Activated CD8-positive, alpha-beta memory T cell treated with anti-CD3 and anti-CD28 coated beads, Interleukin-2, amount 50 U/mL, for 24 hours (primary cell): ENCODE results near the gene MAP3K20.
"Not testable (repeated sequence)": the region's sequence is repeated elsewhere in the genome, so short reads cannot be mapped to it uniquely, and the experiment has no call there.

ENCODE experiments used
- DNase-seq: peaks from one replicate; pipeline ENCODE4 v3.0.0-alpha.2; 2020; ENCODE audit errors: extremely low read depth

Gene MAP3K20

GRCh38 chr2:173232956-173233744, 157.5 kb downstream of the MAP3K20 start:
- DNase-seq: no peak

- DNase-seq: no peak
Observed at GRCh38 chr2:173235947-173236803, 160.5 kb downstream of the MAP3K20 start.

GRCh38 chr2:173238385-173238784, 162.7 kb downstream of the MAP3K20 start:
- DNase-seq: no peak

- no peak for DNase-seq
Observed at GRCh38 chr2:173238831-173239230, 163.2 kb downstream of the MAP3K20 start.

- no peak for DNase-seq
Observed at GRCh38 chr2:173239644-173240043, 164.0 kb downstream of the MAP3K20 start.

- DNase-seq: no peak
Observed at GRCh38 chr2:173240083-173240482, 164.4 kb downstream of the MAP3K20 start.

- DNase-seq: no peak
Observed at GRCh38 chr2:173241643-173242042, 166.0 kb downstream of the MAP3K20 start.

GRCh38 chr2:173247156-173247555, 171.5 kb downstream of the MAP3K20 start:
- DNase-seq: no peak

- DNase-seq: no peak
Observed at GRCh38 chr2:173248381-173248780, 172.7 kb downstream of the MAP3K20 start.

GRCh38 chr2:173249661-173250641, 174.3 kb downstream of the MAP3K20 start:
- DNase-seq: no peak

GRCh38 chr2:173251225-173251624, 175.6 kb downstream of the MAP3K20 start:
- no peak for DNase-seq

- DNase-seq: no peak
Observed at GRCh38 chr2:173252581-173252980, 176.9 kb downstream of the MAP3K20 start.

GRCh38 chr2:173254659-173255058, 179.0 kb downstream of the MAP3K20 start:
- DNase-seq: no peak

GRCh38 chr2:173258701-173259100, 183.1 kb downstream of the MAP3K20 start:
- no peak for DNase-seq

GRCh38 chr2:173262356-173262755, 186.7 kb downstream of the MAP3K20 start:
- not testable (repeated sequence) for DNase-seq

GRCh38 chr2:173264151-173264550, 188.5 kb downstream of the MAP3K20 start:
- no peak for DNase-seq

GRCh38 chr2:173264603-173265366, 189.1 kb downstream of the MAP3K20 start:
- DNase-seq: no peak

GRCh38 chr2:173271135-173271534, 195.5 kb downstream of the MAP3K20 start:
- DNase-seq: no peak

GRCh38 chr2:173271825-173272224, 196.2 kb downstream of the MAP3K20 start:
- DNase-seq: no peak

- DNase-seq: no peak
Observed at GRCh38 chr2:173272849-173273248, 197.2 kb downstream of the MAP3K20 start.
